H1 (cell line): Measurements from ENCODE around the gene GIMAP2. TPM values are rescaled to one million over a fixed set of nuclear protein-coding genes. Genes with fewer than 3 reads are reported as not detected.

ENCODE experiments used
- CTCF ChIA-PET: fragments of 300-600 bp; sonication (Branson Sonifier 250); formaldehyde crosslinking; loops from one replicate; lab custom pipeline; 2021; ENCODE audit not compliant: partially characterized antibody; lab: Charles Lee
- POLR2A ChIA-PET: fragments of 300-600 bp; sonication (Branson Sonifier 250); formaldehyde crosslinking; loops from one replicate; lab custom pipeline; 2021; ENCODE audit warnings: inconsistent platforms; ENCODE audit not compliant: partially characterized antibody; lab: Charles Lee
- DNase-seq, 2 experiments: peaks; one replicate each; pipeline versions ENCODE4 v3.0.0 to v3.0.0-alpha.2; 2010 to 2022; ENCODE audit warnings: low spot score in 2 of 2, low read depth in 1 of 2, mixed read lengths in 1 of 2
- FAIRE-seq: peaks from 2 replicates; lab custom pipeline; 2011; peaks lifted over from hg19 to GRCh38; lab: Jason Lieb, UNC
- H2AFZ ChIP-seq: 2 replicates; pipeline ENCODE4 v1.8.1; 2012; ENCODE audit warnings: low read length, inconsistent platforms
- H2AK5ac ChIP-seq: 2 replicates; pipeline ENCODE4 v1.6.1; 2013; ENCODE audit warnings: low read depth, low read length
- H2BK120ac ChIP-seq: replicated peaks from 2 replicates; pipeline ENCODE3; 2013; ENCODE audit warnings: low read depth, low read length, inconsistent platforms
- H2BK12ac ChIP-seq: 2 replicates; pipeline ENCODE4 v1.6.1; 2013; ENCODE audit warnings: low read depth, low read length
- H2BK15ac ChIP-seq: 2 replicates; pipeline ENCODE4 v1.6.1; 2013; ENCODE audit warnings: low read length
- H2BK20ac ChIP-seq: 2 replicates; pipeline ENCODE4 v1.6.1; 2013; ENCODE audit warnings: low read length
- H2BK5ac ChIP-seq: 2 replicates; pipeline ENCODE4 v1.6.1; 2013; ENCODE audit warnings: low read depth, low read length
- H3K14ac ChIP-seq: 2 replicates; pipeline ENCODE4 v1.6.1; 2013; ENCODE audit warnings: inconsistent platforms; ENCODE audit not compliant: insufficient read length
- H3K18ac ChIP-seq: 2 replicates; pipeline ENCODE4 v1.6.1; 2013; ENCODE audit warnings: low read length; ENCODE audit errors: extremely low read depth
- H3K23ac ChIP-seq: 2 replicates; pipeline ENCODE4 v1.6.1; 2013; ENCODE audit warnings: inconsistent platforms; ENCODE audit not compliant: insufficient read length
- H3K23me2 ChIP-seq: 2 replicates; pipeline ENCODE4 v1.6.1; 2013; ENCODE audit warnings: low read depth, low read length
- H3K27ac ChIP-seq: 2 replicates; pipeline ENCODE4 v1.6.1; 2011; ENCODE audit warnings: low read depth, low read length, inconsistent platforms
- H3K27me3 ChIP-seq, 4 experiments: replicated peaks in 1 of 4; 1 replicate in 1 of 4; 2 replicates in 3 of 4; pipeline versions ENCODE4 v1.6.1 to v1.8.1; 2011 to 2013; ENCODE audit warnings: low read length in 3 of 4, mild to moderate bottlenecking in 3 of 4, inconsistent platforms in 2 of 4, mixed read lengths in 2 of 4, moderate library complexity in 1 of 4; ENCODE audit not compliant: control insufficient read depth in 3 of 4, insufficient read depth in 3 of 4; ENCODE audit errors: extremely low read depth in 1 of 4
- H3K36me3 ChIP-seq, 4 experiments: 2 replicates each; pipeline versions ENCODE4 v1.6.1 to v1.8.1; 2011 to 2013; ENCODE audit warnings: mild to moderate bottlenecking in 4 of 4, low read length in 3 of 4, moderate library complexity in 2 of 4, control low read depth in 1 of 4, inconsistent platforms in 1 of 4; ENCODE audit not compliant: insufficient read depth in 4 of 4, control insufficient read depth in 2 of 4
- H3K4ac ChIP-seq: replicated peaks from 2 replicates; pipeline ENCODE3; 2013; ENCODE audit warnings: low read length, low read depth, mixed read lengths, inconsistent platforms; ENCODE audit not compliant: insufficient read length
- H3K4me1 ChIP-seq, 4 experiments: replicated peaks in 1 of 4; 1 replicate in 1 of 4; 2 replicates in 3 of 4; pipeline versions ENCODE4 v1.6.1 to v1.8.1; 2011 to 2013; ENCODE audit warnings: low read length in 3 of 4, inconsistent platforms in 2 of 4, mixed read lengths in 1 of 4; ENCODE audit not compliant: insufficient read depth in 4 of 4, control insufficient read depth in 3 of 4
- H3K4me2 ChIP-seq, 2 experiments: 2 replicates each; pipeline versions ENCODE4 v1.6.1 to v1.8.1; 2011 to 2013; ENCODE audit warnings: low read depth in 2 of 2, low read length in 2 of 2, control low read depth in 1 of 2, inconsistent platforms in 1 of 2, mild to moderate bottlenecking in 1 of 2; ENCODE audit not compliant: insufficient read depth in 1 of 2
- H3K4me3 ChIP-seq, 4 experiments: fragments of 200-600, 300-600 bp in 1 of 4; sonication (generic), shearing (Covaris generic), sonication (Bioruptor Twin) in 1 of 4; 2 replicates each; pipeline versions ENCODE4 v1.5.1 to v1.8.1; 2011 to 2016; ENCODE audit warnings: low read length in 4 of 4, low read depth in 3 of 4, control low read depth in 2 of 4, inconsistent platforms in 2 of 4, mild to moderate bottlenecking in 2 of 4, mixed read lengths in 1 of 4, moderate library complexity in 1 of 4; ENCODE audit not compliant: insufficient read depth in 2 of 4; ENCODE audit errors: extremely low read depth in 1 of 4
- H3K56ac ChIP-seq: replicated peaks from 2 replicates; pipeline ENCODE3; 2013; ENCODE audit warnings: low read depth, mild to moderate bottlenecking, mixed read lengths, low read length, inconsistent platforms; ENCODE audit not compliant: insufficient read length
- H3K79me1 ChIP-seq: 2 replicates; pipeline ENCODE4 v1.6.1; 2013; ENCODE audit warnings: low read depth, low read length, control low read depth
- H3K79me2 ChIP-seq, 2 experiments: 2 replicates each; pipeline versions ENCODE4 v1.6.1 to v1.8.1; 2012 to 2013; ENCODE audit warnings: low read length in 2 of 2, mild to moderate bottlenecking in 2 of 2, inconsistent platforms in 1 of 2; ENCODE audit not compliant: insufficient read depth in 2 of 2, control insufficient read depth in 1 of 2
- H3K9ac ChIP-seq, 4 experiments: replicated peaks in 1 of 4; 1 replicate in 1 of 4; 2 replicates in 3 of 4; pipeline versions ENCODE4 v1.6.1 to v1.8.1; 2011 to 2013; ENCODE audit warnings: low read depth in 3 of 4, low read length in 3 of 4, control low read depth in 2 of 4, mild to moderate bottlenecking in 2 of 4, moderate library complexity in 2 of 4, inconsistent platforms in 1 of 4; ENCODE audit errors: extremely low read depth in 1 of 4
- H3K9me3 ChIP-seq, 2 experiments: 2 replicates each; pipeline versions ENCODE4 v1.6.1 to v1.8.1; 2012 to 2013; ENCODE audit warnings: mild to moderate bottlenecking in 2 of 2, moderate library complexity in 2 of 2, control low read depth in 1 of 2, inconsistent platforms in 1 of 2, low read depth in 1 of 2, low read length in 1 of 2, mixed read lengths in 1 of 2; ENCODE audit not compliant: insufficient read depth in 2 of 2
- H4K20me1 ChIP-seq, 2 experiments: replicated peaks in 1 of 2; 2 replicates each; pipeline versions ENCODE3 to v1.8.1; 2011 to 2013; ENCODE audit warnings: inconsistent platforms in 2 of 2, low read length in 2 of 2, mild to moderate bottlenecking in 1 of 2; ENCODE audit not compliant: insufficient read depth in 2 of 2, control insufficient read depth in 1 of 2
- H4K5ac ChIP-seq: 2 replicates; pipeline ENCODE4 v1.6.1; 2013; ENCODE audit warnings: low read length, low read depth, mixed read lengths, inconsistent platforms; ENCODE audit not compliant: insufficient read length
- H4K8ac ChIP-seq: 2 replicates; pipeline ENCODE4 v1.8.0; 2013; ENCODE audit warnings: mild to moderate bottlenecking, moderate library complexity, low read length, inconsistent platforms; ENCODE audit not compliant: insufficient read depth; ENCODE audit errors: extremely low read depth
- H4K91ac ChIP-seq: replicated peaks from 2 replicates; pipeline ENCODE3; 2013; ENCODE audit warnings: low read length, mixed read lengths, inconsistent platforms; ENCODE audit not compliant: insufficient read length
- BACH1 ChIP-seq: IDR thresholded peaks from 2 replicates; pipeline ENCODE4 v1.6.1; 2012; ENCODE audit warnings: low read length, improper control_type of control experiment
- CBX8 ChIP-seq: fragments of 300-800, 300-1000 bp; sonication (generic); IDR thresholded peaks from 2 replicates; pipeline ENCODE4 v1.7.1; 2016; ENCODE audit warnings: low read depth, low read length, borderline replicate concordance
- CTBP2 ChIP-seq: IDR thresholded peaks from 2 replicates; pipeline ENCODE4 v1.7.0; 2011; ENCODE audit warnings: borderline replicate concordance, mild to moderate bottlenecking, moderate library complexity, mixed read lengths, low read length; ENCODE audit not compliant: insufficient read depth, insufficient read length
- CTCF ChIP-seq, 3 experiments: IDR thresholded peaks; 1 replicate in 2 of 3; 2 replicates in 1 of 3; pipeline versions ENCODE4 v1.5.1 to v1.6.1; 2011; ENCODE audit warnings: low read length in 3 of 3, mild to moderate bottlenecking in 3 of 3, inconsistent platforms in 2 of 3, low read depth in 1 of 3, moderate library complexity in 1 of 3; ENCODE audit not compliant: insufficient read depth in 1 of 3; ENCODE audit errors: control extremely low read depth in 1 of 3
- EGR1 ChIP-seq: IDR thresholded peaks from 2 replicates; pipeline ENCODE4 v1.6.1; 2011; ENCODE audit warnings: low read depth, low read length, borderline replicate concordance
- KDM1A ChIP-seq: fragments of 200-600, 300-600 bp; sonication (generic); IDR thresholded peaks from 2 replicates; pipeline ENCODE4 v1.7.1; 2016; ENCODE audit warnings: mild to moderate bottlenecking, low read length, borderline replicate concordance
- RAD21 ChIP-seq, 2 experiments: IDR thresholded peaks in 1 of 2; conservative IDR thresholded peaks in 1 of 2; 2 replicates each; pipeline ENCODE4 v1.6.1; 2011; ENCODE audit warnings: low read depth in 2 of 2, low read length in 2 of 2, improper control_type of control experiment in 1 of 2, inconsistent platforms in 1 of 2, mild to moderate bottlenecking in 1 of 2, moderate library complexity in 1 of 2
- SIN3A ChIP-seq, 2 experiments: IDR thresholded peaks in 1 of 2; conservative IDR thresholded peaks in 1 of 2; 2 replicates each; pipeline ENCODE4 v1.6.1; 2011 to 2012; ENCODE audit warnings: low read length in 2 of 2, improper control_type of control experiment in 1 of 2, low read depth in 1 of 2, mild to moderate bottlenecking in 1 of 2
- SIRT6 ChIP-seq: IDR thresholded peaks from one replicate; pipeline ENCODE4 v1.7.1; 2012; ENCODE audit warnings: low read length, inconsistent platforms
- SP1 ChIP-seq: IDR thresholded peaks from 2 replicates; pipeline ENCODE4 v1.6.1; 2011; ENCODE audit warnings: low read depth, low read length
- TEAD4 ChIP-seq: IDR thresholded peaks from 2 replicates; pipeline ENCODE4 v1.6.1; 2012; ENCODE audit warnings: low read depth, low read length, inconsistent platforms, mixed read lengths
- WGBS, 2 experiments: shearing (Covaris generic) in 1 of 2; methylation state at CpG; one replicate each; pipeline versions ENCODE4 v1.1.6 to v1.1.7; 2013 to 2015; ENCODE audit warnings: low lambda C conversion rate in 2 of 2, mixed read lengths in 2 of 2, inconsistent platforms in 1 of 2, low coverage in 1 of 2, missing lambda C conversion rate in 1 of 2; ENCODE audit not compliant: insufficient replicate concordance in 2 of 2, insufficient coverage in 1 of 2, insufficient read length in 1 of 2; ENCODE audit errors: extremely low coverage in 1 of 2, missing lambda C conversion rate in 1 of 2; 5-methylcytosine and 5-hydroxymethylcytosine counted together
- polyA plus RNA-seq, 7 experiments: library from polyadenylated mRNA; depleted of rRNA in 3 of 7; stranded (reverse) in 5 of 7; unstranded in 2 of 7; fragments of >200 nt in 5 of 7; fragments of 200-250 nt in 2 of 7; gene quantifications; 1 replicate in 5 of 7; 2 replicates in 1 of 7; 4 replicates in 1 of 7; pipeline versions ENCODE4 v1.2.1 to v1.2.3, GENCODE V29; 2011 to 2013; ENCODE audit warnings: missing spikeins in 2 of 7, mixed read lengths in 2 of 7
- total RNA-seq: library from RNA; stranded (reverse); fragmentation: NEBNext Ultra II Directional; extraction: Animal tissue kit (Norgen Biotek cat#: 25700); gene quantifications from 2 replicates; pipeline ENCODE4 v1.2.1, GENCODE V29; 2021

GIMAP2 gene
- total and polyA plus RNA-seq, 2 of the 8 experiments (the other 6 are each of a cell fraction or from before 2014, with no cell fraction given), result not detected

GRCh38 chr7:150734254-150734653, 48.7 kb downstream of the GIMAP2 start:
- Histone ChIP-seq H3K23me2 (no peaks in the 10 kb centered on the region), H2AFZ (no peak overlapping the region), H3K14ac (no peak overlapping the region), H4K5ac (no peak overlapping the region), H2AK5ac (no peak overlapping the region), H3K4me1 (peaks cover 0 to 2% (median 0%) of the 10 kb centered on the region in 4 experiments; a peak in 1 of 7 replicates), H3K79me1 (no peaks in the 10 kb centered on the region), H2BK15ac (no peak overlapping the region), H3K9ac (no peak overlapping the region), H4K20me1 (peaks cover 10 to 36% of the 10 kb centered on the region in 2 experiments), H4K8ac (no peak overlapping the region), H3K4ac (no peak overlapping the region), H3K36me3 (peaks cover 0 to 5% (median 0%) of the 10 kb centered on the region in 4 experiments; a peak in 1 of 8 replicates), H3K4me2 (no peak overlapping the region), H3K18ac (no peak overlapping the region), H3K9me3 (peaks cover 3 to 13% of the 10 kb centered on the region in 2 experiments; a peak in 2 of 4 replicates), H3K4me3 (no peak overlapping the region), H4K91ac (no peak overlapping the region), H3K27me3 (peaks cover 75 to 96% (median 86%) of the 10 kb centered on the region in 4 experiments), H2BK120ac (no peak overlapping the region), H2BK12ac (no peak overlapping the region), H3K27ac (no peak overlapping the region), H2BK20ac (no peak overlapping the region), H3K23ac (no peak overlapping the region), H2BK5ac (no peak overlapping the region), H3K56ac (no peak overlapping the region), H3K79me2 (no peaks in the 10 kb centered on the region)
- 84% methylated on average over 3 of the region's 3 CpGs; no CpG with 5 or more reads in 1 of the 2 experiments for WGBS, 2 experiments
- POLR2A ChIA-PET, result no interaction called here
- DNase-seq (no peak), FAIRE-seq (no peak)
- CTCF ChIA-PET, result no interaction called here
- TF ChIP-seq KDM1A (no peak), RAD21 (IDR thresholded peaks at IDR 0.05 in 1 of 2, conservative IDR thresholded peaks at IDR 0.05 in 1 of 2; ENCODE audit: low read depth in 2 of 2, low read length in 2 of 2) (no peak), SIN3A (conservative IDR thresholded peaks at IDR 0.05 in 1 of 2, IDR thresholded peaks at IDR 0.05 in 1 of 2; ENCODE audit: low read depth in 1 of 2, low read length in 2 of 2) (no peak), EGR1 (no peak), SIRT6 (no peak), SP1 (no peak), CTBP2 (no peak), BACH1 (no peak), TEAD4 (no peak), CTCF (IDR thresholded peaks at IDR 0.05; ENCODE audit: control extremely low read depth in 1 of 3, insufficient read depth in 1 of 3, low read depth in 1 of 3, low read length in 3 of 3) (no peak), CBX8 (no peak)
